IPS DF 4.7 (cell line): ENCODE measurements around the gene GOLIM4.
"Not testable (repeated sequence)": the region's sequence is repeated elsewhere in the genome, so short reads cannot be mapped to it uniquely, and the experiment has no call there.

Experiments used
- DNase-seq: peaks from one replicate; pipeline ENCODE4 v3.0.0-alpha.2; 2013; ENCODE audit warnings: low spot score; ENCODE audit errors: extremely low read depth

GOLIM4 gene

DNA sequence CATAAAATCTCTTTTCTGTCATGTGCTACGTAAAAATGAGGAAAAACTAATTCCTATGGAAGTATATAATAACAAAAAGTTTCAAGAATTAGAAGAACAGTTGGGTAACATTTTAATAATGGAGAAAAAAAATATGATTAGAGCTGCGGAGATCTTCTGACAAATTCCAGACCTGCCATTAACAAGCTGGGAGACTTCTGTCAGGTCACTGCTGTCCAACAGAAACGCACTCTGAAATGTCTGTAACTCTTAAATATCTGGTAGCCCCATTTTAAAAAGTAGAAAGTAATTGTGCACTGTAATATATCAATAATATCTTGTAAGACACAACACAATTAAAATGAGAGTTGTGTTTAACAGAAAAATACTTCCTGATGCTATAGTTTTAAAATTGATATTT is 15.7 kb downstream of the GOLIM4 start:
- no peak for DNase-seq

DNA sequence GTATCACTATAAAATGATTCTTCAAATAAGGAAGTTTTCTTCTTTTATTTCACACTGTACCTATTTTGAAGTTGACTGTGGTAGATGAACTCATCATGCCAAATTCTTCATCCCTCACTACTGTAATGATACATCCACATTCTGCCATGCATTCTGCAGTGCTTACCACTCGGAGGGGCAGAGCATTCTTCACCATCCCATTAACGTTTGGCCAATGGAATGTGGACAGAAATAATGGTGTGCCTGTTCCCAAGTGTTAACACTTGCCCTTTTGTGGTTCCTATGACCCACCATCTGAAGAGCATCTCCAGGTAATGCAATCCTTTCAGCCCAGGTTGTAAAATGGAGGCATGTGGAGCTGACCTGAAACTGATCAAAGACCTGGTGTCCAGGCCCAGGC is 18.6 kb downstream of the GOLIM4 start:
- DNase-seq: no peak

GRCh38 chr3:168073842-168074605 is 21.7 kb downstream of the GOLIM4 start:
- no peak for DNase-seq

DNA sequence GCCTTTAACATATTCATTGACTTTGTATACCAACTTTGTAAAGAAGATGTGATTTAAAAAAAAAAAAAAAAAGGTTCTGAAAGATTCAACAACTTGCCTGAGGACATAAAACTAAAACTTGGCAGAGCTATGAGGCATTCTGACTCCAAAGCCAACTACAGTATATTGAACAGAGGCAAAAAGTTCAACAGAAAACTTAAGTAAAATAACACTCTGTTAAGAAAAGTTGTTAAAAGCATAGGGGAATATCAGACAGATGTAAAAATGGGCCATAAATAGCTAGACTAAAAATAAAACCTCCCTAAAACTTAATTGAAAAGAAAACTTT is 23.4 kb downstream of the GOLIM4 start:
- no peak for DNase-seq

GRCh38 chr3:168071591-168072322 is 24.0 kb downstream of the GOLIM4 start:
- DNase-seq: no peak

DNA sequence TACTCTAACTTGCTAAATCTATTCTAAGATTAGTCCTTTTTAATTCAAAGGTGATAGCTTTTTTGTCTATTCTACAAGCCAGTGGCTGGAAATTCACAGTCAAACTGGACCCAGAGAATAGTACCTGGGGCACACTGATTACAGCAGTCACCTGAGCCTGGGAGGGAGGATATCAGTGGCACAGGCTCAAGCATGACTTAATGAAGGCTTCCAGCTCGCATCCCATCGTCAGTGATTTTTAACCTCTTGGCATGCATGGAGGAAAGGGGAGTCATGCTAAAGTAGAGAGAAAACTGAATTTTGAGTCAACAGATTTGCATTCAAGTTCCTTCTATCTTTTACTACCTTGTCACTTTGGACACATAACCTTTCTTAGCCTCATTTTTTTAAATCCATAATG is 24.8 kb downstream of the GOLIM4 start:
- no peak for DNase-seq

DNA sequence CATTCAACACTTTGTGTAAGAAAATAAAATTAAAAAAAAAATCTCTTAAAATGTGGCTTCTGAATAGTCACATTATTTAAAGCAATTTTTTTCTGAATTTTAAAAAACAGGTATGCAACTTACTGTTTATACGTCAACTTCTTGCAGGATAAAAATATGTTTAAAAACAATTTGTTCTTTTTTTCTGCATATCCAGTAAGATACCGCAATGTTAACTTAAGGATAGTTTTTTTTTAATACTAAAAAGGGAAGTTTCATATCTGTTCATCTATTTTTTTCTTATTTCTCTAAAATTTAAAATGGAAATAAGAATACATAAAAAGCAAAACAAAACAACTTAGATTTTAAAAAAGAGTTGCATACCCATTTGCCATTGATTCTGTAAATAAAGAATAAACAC is 27.4 kb downstream of the GOLIM4 start:
- DNase-seq: no peak

- no peak for DNase-seq
Measured at GRCh38 chr3:168066882-168067281, 28.8 kb downstream of the GOLIM4 start.

DNA sequence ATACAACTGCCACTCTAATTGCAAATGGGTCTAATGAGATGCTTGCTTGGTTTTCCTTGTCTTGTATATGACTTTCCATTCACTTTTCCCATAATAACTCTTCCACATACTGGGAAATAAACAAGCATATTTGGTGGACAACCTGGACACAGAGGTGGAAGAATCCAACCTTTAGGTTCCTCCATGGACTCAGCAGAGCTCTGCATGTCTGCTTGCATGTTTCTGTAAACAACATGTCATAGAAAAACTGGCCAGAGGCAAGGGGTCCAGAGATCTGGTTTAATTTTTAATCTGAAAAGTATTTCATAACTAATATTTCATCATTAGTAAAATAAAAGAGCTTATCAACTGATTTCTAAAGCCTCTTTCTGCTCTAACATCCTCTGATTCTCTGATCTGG is 30.2 kb downstream of the GOLIM4 start:
- DNase-seq: no peak

- no peak for DNase-seq
Measured at GRCh38 chr3:168063122-168063521, 32.6 kb downstream of the GOLIM4 start.

- no peak for DNase-seq
Measured at GRCh38 chr3:168062679-168063078, 33.0 kb downstream of the GOLIM4 start.

- no peak for DNase-seq
Measured at GRCh38 chr3:168061332-168061996, 34.3 kb downstream of the GOLIM4 start.

- DNase-seq: no peak
Measured at GRCh38 chr3:168060317-168060716, 35.4 kb downstream of the GOLIM4 start.

DNA sequence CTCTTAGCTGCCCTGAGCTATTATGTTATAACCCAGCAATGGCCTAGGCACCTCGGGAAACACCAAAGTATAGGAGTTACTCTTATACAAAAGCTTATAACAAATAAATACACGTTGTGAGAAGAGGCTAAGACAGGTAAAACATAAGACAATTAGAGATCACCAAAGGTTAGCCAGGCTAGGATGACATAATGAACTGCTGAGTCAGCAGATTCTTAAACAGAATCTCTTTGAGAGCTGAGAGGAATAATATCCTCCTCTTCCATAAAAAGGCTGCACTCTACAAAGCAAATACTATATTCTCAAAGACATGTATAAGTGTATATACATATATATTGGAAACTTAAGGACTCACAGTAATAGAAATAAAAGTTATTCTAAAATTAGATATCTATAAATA is 37.2 kb downstream of the GOLIM4 start:
- no peak for DNase-seq

DNA sequence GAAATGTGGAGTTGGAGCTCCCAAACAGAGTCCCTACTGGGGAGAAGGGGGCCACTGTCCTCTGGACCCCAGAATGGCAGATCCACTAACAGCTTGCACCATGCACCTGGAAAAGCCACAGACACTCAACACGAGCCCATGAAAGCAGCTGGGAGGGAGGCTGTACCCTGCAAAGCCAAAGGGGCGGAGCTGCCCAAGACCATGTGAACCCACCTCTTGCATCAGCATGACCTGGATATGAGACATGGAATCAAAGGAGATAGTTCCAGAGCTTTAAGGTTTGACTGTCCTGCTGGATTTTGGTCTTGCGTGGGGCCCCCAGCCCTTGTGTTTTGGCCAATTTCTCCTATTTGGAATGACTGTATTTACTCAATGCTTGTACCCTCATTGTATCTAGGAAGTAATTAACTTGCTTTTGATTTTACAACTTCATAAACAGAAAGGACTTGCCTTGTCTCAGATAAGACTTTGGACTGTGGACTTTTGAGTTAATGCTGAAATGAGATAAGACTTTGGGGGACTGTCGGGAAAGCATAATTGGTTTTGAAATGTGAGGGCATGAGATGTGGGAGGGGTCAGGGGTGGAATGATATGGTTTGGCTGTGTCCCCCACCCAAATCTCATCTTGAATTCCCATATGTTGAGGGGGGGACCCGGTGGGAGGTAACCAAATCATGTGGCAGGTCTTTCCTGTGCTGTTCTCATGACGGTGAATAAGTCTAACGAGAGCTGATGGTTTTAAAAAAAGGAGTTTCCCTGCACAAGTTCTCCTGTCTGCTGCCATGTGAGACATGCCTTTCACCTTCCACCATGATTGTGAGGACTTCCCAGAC is 39.1 kb downstream of the GOLIM4 start:
- not testable (repeated sequence) for DNase-seq

DNA sequence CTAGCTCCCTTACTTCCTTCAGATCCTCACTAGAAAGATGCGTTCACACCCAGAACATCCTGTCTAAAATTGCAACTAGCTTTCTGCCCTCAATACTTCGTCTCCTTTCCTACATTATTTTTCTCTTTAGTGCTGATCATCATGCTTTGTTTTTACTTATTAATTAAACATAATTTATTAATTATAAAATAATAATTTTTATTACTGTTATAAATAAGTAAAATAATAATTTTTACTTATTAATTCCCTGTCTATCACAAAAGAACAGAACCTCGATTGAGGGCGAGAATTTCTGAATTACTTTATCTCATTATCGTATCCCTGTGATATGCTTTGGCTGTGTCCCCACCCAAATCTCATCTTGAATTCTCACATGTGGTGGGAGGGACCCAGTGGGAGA is 41.3 kb downstream of the GOLIM4 start:
- no peak for DNase-seq

DNA sequence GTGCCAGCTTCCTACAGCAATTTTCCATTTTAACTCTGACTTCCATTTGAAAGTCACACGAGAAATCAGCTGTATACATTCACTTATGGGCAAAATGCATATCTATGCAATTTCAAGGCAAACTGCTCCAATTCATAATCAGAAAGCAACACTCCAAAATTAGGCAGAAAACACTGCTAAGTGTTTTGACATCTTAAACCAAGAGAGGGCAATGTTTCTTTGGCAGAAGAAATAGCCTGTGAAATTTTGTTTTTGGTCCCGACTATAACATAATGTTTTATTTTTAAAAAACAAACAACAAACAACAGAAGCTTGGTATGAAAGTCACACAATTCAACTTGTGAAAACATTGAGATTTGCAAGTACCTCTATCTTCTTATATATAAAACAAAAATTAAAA is 42.6 kb downstream of the GOLIM4 start:
- no peak for DNase-seq

- DNase-seq: no peak
Measured at GRCh38 chr3:168052515-168052914, 43.2 kb downstream of the GOLIM4 start.

GRCh38 chr3:168051531-168052471 is 43.9 kb downstream of the GOLIM4 start:
- DNase-seq: no peak

- no peak for DNase-seq
Measured at GRCh38 chr3:168051070-168051469, 44.7 kb downstream of the GOLIM4 start.
